Tibial nerve (tissue), 4 donors: ENCODE measurements around the gene RASL10B.

Experiments
- EP300 ChIP-seq, 2 donors: sonication (generic); formaldehyde crosslinking; IDR thresholded peaks; one replicate each; pipeline ENCODE4 v1.6.1; 2017; ENCODE audit warnings: antibody characterized with exemption in 2 of 2, mild to moderate bottlenecking in 1 of 2
- POLR2A ChIP-seq, 2 donors: fragments of 450-650 bp; IDR thresholded peaks; one replicate each; pipeline ENCODE4 v1.6.1; 2017; ENCODE audit warnings: antibody characterized with exemption in 2 of 2, mild to moderate bottlenecking in 2 of 2, moderate library complexity in 2 of 2
- TF ChIP-seq, protein P1 (sequence below), 5 experiments: fragments of 200-600 bp in 3 of 5; fragments of 450-650 bp in 2 of 5; sonication (generic) in 3 of 5; IDR thresholded peaks; one replicate each; pipeline ENCODE4 v1.5.1; 2016 to 2019; ENCODE audit warnings: antibody characterized with exemption in 5 of 5, mild to moderate bottlenecking in 3 of 5, moderate library complexity in 2 of 5

GRCh38 chr17:35725802-35726126 lies 5.7 kb upstream of the RASL10B start:
- TF ChIP-seq POLR2A (IDR thresholded peaks at IDR 0.05), result no peak
- TF ChIP-seq, protein P1, sequence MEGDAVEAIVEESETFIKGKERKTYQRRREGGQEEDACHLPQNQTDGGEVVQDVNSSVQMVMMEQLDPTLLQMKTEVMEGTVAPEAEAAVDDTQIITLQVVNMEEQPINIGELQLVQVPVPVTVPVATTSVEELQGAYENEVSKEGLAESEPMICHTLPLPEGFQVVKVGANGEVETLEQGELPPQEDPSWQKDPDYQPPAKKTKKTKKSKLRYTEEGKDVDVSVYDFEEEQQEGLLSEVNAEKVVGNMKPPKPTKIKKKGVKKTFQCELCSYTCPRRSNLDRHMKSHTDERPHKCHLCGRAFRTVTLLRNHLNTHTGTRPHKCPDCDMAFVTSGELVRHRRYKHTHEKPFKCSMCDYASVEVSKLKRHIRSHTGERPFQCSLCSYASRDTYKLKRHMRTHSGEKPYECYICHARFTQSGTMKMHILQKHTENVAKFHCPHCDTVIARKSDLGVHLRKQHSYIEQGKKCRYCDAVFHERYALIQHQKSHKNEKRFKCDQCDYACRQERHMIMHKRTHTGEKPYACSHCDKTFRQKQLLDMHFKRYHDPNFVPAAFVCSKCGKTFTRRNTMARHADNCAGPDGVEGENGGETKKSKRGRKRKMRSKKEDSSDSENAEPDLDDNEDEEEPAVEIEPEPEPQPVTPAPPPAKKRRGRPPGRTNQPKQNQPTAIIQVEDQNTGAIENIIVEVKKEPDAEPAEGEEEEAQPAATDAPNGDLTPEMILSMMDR (IDR thresholded peaks at IDR 0.05), result no peak
- TF ChIP-seq EP300 (IDR thresholded peaks at IDR 0.05), result no peak
